ENCODE results near the gene IL12RB2.

DNA sequence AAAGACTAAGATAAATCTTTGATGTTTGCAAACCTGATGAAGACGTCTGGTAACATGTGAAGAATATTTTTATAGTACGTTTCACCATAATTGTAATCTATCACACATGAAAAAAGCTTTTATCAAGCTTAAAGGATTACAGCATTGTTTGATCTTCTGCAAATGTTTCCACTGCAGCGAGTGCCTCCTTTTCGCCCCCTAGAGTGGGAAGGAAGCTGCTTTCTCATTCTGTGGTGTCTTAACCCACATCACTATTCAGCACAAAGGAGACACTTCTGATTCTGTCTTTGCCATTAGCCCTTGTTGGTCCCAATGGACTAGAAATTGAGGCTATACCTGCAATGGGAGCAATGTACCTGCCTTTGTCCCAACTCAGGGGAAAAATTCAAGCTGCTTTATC lies 46.0 kb upstream of the IL12RB2 start:
- TF ChIP-seq, protein P1, sequence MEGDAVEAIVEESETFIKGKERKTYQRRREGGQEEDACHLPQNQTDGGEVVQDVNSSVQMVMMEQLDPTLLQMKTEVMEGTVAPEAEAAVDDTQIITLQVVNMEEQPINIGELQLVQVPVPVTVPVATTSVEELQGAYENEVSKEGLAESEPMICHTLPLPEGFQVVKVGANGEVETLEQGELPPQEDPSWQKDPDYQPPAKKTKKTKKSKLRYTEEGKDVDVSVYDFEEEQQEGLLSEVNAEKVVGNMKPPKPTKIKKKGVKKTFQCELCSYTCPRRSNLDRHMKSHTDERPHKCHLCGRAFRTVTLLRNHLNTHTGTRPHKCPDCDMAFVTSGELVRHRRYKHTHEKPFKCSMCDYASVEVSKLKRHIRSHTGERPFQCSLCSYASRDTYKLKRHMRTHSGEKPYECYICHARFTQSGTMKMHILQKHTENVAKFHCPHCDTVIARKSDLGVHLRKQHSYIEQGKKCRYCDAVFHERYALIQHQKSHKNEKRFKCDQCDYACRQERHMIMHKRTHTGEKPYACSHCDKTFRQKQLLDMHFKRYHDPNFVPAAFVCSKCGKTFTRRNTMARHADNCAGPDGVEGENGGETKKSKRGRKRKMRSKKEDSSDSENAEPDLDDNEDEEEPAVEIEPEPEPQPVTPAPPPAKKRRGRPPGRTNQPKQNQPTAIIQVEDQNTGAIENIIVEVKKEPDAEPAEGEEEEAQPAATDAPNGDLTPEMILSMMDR (conservative IDR thresholded peaks at IDR 0.05; ENCODE audit: low read depth, low read length): peak; percentile 48; the same call in 1 of the 2 replicates
- no peak for TF ChIP-seq EZH2phosphoT487 (IDR thresholded peaks at IDR 0.05; ENCODE audit: borderline replicate concordance, low read length)
